Psoas muscle (tissue), 8 donors: Measurements from ENCODE around the gene ADPRH. TPM values are rescaled to one million over a fixed set of nuclear protein-coding genes. Genes with fewer than 3 reads are reported as not detected.
"Not testable (repeated sequence)": the region's sequence is repeated elsewhere in the genome, so short reads cannot be mapped to it uniquely, and the experiment has no call there.

ENCODE experiments used
- ATAC-seq, 4 donors: fragments of 200-7000 bp; cut with Tn5 transposase; one replicate each; pipeline ENCODE4 v1.9.1; 2020; ENCODE audit warnings: moderate library complexity in 3 of 4, mild to moderate bottlenecking in 2 of 4
- DNase-seq, 2 donors: peaks; one replicate each; pipeline ENCODE4 v3.0.0-alpha.2; 2020
- H3K27ac ChIP-seq: fragments of 200-600 bp; one replicate; pipeline ENCODE4 v1.8.0; 2022
- H3K27me3 ChIP-seq, 3 donors: fragments of 200-600 bp in 1 of 3; one replicate each; pipeline versions ENCODE4 v1.6.1 to v1.8.0; 2013 to 2022; ENCODE audit warnings: low read length in 2 of 3, mild to moderate bottlenecking in 2 of 3, moderate library complexity in 1 of 3; ENCODE audit not compliant: insufficient read depth in 3 of 3
- H3K36me3 ChIP-seq, 2 donors: fragments of 200-600 bp in 1 of 2; one replicate each; pipeline versions ENCODE4 v1.6.1 to v1.8.0; 2013 to 2022; ENCODE audit warnings: low read depth in 1 of 2, mild to moderate bottlenecking in 1 of 2, moderate library complexity in 1 of 2; ENCODE audit not compliant: insufficient read depth in 1 of 2
- H3K4me1 ChIP-seq: fragments of 200-600 bp; one replicate; pipeline ENCODE4 v1.8.0; 2022
- H3K4me3 ChIP-seq: fragments of 200-600 bp; one replicate; pipeline ENCODE4 v1.8.0; 2022; ENCODE audit warnings: mild to moderate bottlenecking
- H3K9me3 ChIP-seq: fragments of 200-600 bp; one replicate; pipeline ENCODE4 v1.8.0; 2022
- WGBS, 3 donors: extraction: QIAGEN DNeasy Blood & Tissue Kit; methylation state at CpG; one replicate each; pipeline versions ENCODE4 v1.1.6 to v1.1.7; 2013; 5-methylcytosine and 5-hydroxymethylcytosine counted together
- intact Hi-C, 2 donors: fragments of 100-400 bp; cut with DNase I; formaldehyde crosslinking; loops; one replicate each; pipeline versions ENCODE4 v1.11.0 to v1.14.2; 2022
- polyA plus RNA-seq, 3 donors: library from polyadenylated mRNA; stranded (reverse); fragments of 200-250 nt; gene quantifications; one replicate each; pipeline ENCODE4 v1.2.3, GENCODE V29; 2013
- total RNA-seq, 4 donors: library from RNA; stranded (reverse); fragmentation: NEBNext Ultra II Directional in 2 of 4; extraction: Animal tissue kit (Norgen Biotek cat#: 25700) in 2 of 4; gene quantifications; one replicate each; pipeline versions ENCODE4 v1.2.1 to v1.2.4, GENCODE V29; 2021 to 2023
- TF ChIP-seq, protein P1 (sequence below): fragments of 200-600 bp; IDR thresholded peaks from one replicate; pipeline ENCODE4 v1.8.0; 2022; ENCODE audit warnings: antibody characterized with exemption
- donor health status: healthy with polysubstance abuse.
- donor health status: DM: no; HTN: no; CAD: no; lungs with moderate emphysema.
- donor health status: Bipolar disorder and iron deficiency.
- donor health status: healthy.
- donor health status: DM: yes; HTN: yes; CAD: no.
- donor health status: DM: no; HTN: no; CAD: no.
- donor health status: DM: no; HTN: no; CAD: no.
- donor health status: DM: yes; HTN: yes; CAD: no.

ADPRH gene
- total and polyA plus RNA-seq, 7 donors, result 5.2 to 16.9 (median 14.7) TPM

DNA sequence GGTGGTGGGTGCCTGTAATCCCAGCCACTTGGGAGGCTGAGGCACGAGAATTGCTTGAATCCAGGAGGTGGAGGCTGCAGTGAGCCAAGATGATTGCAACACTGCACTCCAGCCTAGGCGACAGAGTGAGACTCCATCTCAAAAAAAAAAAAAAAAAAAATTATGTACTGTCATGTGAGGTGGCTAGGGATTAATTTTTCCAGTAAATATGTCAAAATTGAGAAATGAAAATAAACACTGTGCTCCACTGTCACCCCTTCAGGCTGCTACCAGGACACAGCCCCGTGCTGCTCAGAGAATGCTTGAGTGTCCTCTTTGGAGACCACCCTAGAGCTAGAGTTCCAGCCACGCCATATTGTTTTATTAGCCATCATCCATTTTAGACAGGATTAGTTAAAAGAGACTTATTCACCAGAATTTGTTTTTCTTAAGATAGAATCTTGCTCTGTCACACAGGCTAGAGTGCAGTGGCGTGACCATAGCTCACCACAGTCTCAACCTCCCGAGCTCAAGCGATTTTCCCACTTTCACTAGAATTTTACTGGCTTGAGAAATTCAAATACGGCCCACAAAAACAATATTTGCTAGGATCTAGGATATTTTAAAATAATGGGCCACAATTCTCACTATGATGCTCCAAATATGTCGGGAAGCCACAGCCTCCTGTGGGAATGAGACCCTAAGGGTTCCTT is 20.5 kb upstream of the ADPRH start:
- ATAC-seq, result no peak
- 91 to 92% (median 92%) methylated on average over 9 of the region's 9 CpGs for WGBS, 3 donors
- no peak overlapping the region for H3K27ac ChIP-seq
- H3K36me3 ChIP-seq, result no peaks in the 10 kb centered on the region
- H3K9me3 ChIP-seq, result no peaks in the 10 kb centered on the region
- H3K27me3 ChIP-seq, result no peaks in the 10 kb centered on the region
- no peak for DNase-seq
- TF ChIP-seq, protein P1, sequence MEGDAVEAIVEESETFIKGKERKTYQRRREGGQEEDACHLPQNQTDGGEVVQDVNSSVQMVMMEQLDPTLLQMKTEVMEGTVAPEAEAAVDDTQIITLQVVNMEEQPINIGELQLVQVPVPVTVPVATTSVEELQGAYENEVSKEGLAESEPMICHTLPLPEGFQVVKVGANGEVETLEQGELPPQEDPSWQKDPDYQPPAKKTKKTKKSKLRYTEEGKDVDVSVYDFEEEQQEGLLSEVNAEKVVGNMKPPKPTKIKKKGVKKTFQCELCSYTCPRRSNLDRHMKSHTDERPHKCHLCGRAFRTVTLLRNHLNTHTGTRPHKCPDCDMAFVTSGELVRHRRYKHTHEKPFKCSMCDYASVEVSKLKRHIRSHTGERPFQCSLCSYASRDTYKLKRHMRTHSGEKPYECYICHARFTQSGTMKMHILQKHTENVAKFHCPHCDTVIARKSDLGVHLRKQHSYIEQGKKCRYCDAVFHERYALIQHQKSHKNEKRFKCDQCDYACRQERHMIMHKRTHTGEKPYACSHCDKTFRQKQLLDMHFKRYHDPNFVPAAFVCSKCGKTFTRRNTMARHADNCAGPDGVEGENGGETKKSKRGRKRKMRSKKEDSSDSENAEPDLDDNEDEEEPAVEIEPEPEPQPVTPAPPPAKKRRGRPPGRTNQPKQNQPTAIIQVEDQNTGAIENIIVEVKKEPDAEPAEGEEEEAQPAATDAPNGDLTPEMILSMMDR, result no peak
- no peaks in the 10 kb centered on the region for H3K4me1 ChIP-seq
- intact Hi-C loops, result no loop called here
- no peak overlapping the region for H3K4me3 ChIP-seq

DNA sequence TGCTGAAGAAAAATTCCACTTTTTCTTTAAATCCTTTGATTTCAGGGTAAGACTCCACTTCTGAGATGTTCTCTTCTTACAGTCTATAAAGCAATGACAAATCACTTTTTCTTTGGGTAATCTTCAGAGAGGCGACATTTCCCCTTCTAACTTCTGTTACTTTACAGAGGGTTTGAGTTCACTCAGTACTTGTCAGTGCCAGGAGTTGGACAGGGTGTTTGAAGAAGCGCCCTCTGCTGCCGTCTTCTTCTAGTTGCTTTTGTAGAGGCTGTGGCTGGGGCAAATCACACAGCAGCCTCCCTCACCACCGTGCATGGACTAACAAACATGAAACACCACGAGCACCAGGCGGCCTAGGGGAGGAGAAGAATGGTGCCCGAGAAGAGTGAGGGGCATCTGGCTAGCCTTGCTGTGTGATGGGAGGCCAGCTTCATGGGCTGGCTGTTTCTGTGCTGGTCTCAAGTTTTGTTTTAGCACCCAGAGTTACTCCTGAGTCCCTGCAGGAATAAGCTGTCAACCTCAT is 19.8 kb upstream of the ADPRH start, which contains the start of gene CD80:
Gene CD80, minus strand, starts transcription at position 174 of the 523 bp plus-strand sequence. CDS start 1,886 bp downstream, outside the sequence.
- Histone ChIP-seq H3K27me3 (no peaks in the 10 kb centered on the region), H3K36me3 (no peaks in the 10 kb centered on the region), H3K27ac (no peak within 1 kb of the TSS), H3K4me3 (no peak within 1 kb of the TSS), H3K9me3 (no peaks in the 10 kb centered on the region), H3K4me1 (no peaks in the 10 kb centered on the region)
- ATAC-seq, result peak in 3 of 4 donors; percentile 33 to 67 (median 57)
- DNase-seq, result peak; percentile 28 to 54
- intact Hi-C loops, result no loop called here
- TF ChIP-seq, protein P1, result no peak
- WGBS, 3 donors, result 38 to 42% (median 42%) methylated on average over 7 of the region's 7 CpGs

DNA sequence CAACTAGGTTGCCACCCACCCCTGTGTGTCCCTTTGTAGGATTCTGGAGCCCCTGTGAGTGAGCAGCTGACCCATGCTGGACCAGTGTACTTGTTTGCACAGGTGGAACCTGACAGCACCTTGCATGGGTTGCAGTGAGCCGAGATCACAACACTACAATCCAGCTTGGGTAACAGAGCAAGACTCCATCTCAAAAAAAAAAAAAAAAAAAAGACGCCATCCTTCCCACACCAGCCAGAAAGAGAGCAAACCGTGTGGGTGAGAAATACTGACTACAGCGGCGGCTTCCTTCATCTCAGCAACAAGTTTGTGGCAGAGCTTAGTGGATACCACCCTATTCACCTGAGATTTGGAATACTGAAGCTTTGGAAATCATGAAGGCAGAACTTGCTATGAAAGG is 19.1 kb upstream of the ADPRH start:
- intact Hi-C loops, result no loop called here
- H3K4me3 ChIP-seq, result no peak overlapping the region
- TF ChIP-seq, protein P1, result no peak
- H3K9me3 ChIP-seq, result no peaks in the 10 kb centered on the region
- peak in 1 of 4 donors; percentile 37 for ATAC-seq
- no peaks in the 10 kb centered on the region for H3K4me1 ChIP-seq
- WGBS, 3 donors, result 86 to 93% (median 90%) methylated on average over 5 of the region's 5 CpGs
- DNase-seq, result no peak
- H3K27me3 ChIP-seq, result no peaks in the 10 kb centered on the region
- no peaks in the 10 kb centered on the region for H3K36me3 ChIP-seq
- no peak overlapping the region for H3K27ac ChIP-seq

DNA sequence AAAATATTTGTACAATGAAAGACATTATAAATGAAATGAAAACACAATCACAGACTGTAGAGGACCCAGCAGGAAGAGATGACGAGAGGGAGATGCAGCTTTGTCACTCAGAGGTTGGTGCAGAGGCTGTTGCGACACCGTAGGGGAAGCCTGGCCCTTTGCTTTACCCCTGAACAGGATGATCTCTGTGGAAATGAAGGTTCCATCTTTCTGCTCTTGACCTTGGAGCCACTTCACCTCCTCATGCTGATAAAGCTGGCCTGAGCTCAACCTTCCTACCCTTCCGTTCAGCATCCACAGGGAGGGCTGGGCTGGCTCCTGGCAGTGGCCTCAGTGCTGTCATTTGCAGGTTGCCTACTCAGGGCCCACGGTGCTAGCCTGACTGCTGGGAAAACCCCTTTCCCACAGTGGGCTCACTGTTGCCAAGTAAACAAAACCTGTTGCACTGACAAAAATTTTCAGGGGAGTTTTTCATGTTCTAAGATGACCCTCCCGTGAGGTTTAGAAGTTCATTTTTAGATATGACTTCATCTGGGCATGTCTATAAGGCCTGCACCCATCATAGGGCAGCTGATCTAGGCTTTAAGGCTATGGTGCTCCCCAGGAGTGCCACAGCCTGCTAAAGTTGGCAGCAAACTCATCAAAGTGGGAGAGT is 16.9 kb upstream of the ADPRH start:
- Histone ChIP-seq H3K4me3 (no peak overlapping the region), H3K4me1 (no peaks in the 10 kb centered on the region), H3K27me3 (no peaks in the 10 kb centered on the region), H3K36me3 (no peaks in the 10 kb centered on the region), H3K27ac (no peak overlapping the region), H3K9me3 (no peaks in the 10 kb centered on the region)
- 46 to 60% (median 49%) methylated on average over 6 of the region's 6 CpGs for WGBS, 3 donors
- peak in 2 of 4 donors; percentile 24 to 85 for ATAC-seq
- intact Hi-C loops, result no loop called here
- TF ChIP-seq, protein P1, result no peak
- no peak for DNase-seq

DNA sequence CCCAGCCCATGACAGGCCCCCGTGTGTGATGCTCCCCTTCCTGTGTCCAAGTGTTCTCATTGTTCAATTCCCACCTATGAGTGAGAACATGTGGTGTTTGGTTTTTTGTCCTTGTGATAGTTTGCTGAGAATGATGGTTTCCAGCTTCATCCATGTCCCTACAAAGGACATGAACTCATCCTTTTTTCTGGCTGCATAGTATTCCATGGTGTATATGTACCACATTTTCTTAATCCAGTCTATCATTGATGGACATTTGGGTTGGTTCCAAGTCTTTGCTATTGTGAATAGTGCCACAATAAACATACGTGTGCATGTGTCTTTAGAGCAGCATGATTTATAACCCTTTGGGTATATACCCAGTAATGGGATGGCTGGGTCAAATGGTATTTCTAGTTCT is 16.0 kb upstream of the ADPRH start:
- intact Hi-C loops, H3K27me3 ChIP-seq, ATAC-seq, H3K27ac ChIP-seq, DNase-seq, H3K9me3 ChIP-seq, H3K36me3 ChIP-seq, H3K4me3 ChIP-seq, H3K4me1 ChIP-seq: not testable (repeated sequence)
- WGBS, 3 donors, result 88 to 94% (median 91%) methylated on average over 2 of the region's 2 CpGs
